ENCODE results near the gene KLF3. TPM values are rescaled to one million over a fixed set of nuclear protein-coding genes. Genes with fewer than 3 reads are reported as not detected.

The KLF3 gene
- total and polyA plus RNA-seq, 2 of the 8 experiments (the other 6 are each of a cell fraction or from before 2014, with no cell fraction given): 8.0 to 14.9 TPM

DNA sequence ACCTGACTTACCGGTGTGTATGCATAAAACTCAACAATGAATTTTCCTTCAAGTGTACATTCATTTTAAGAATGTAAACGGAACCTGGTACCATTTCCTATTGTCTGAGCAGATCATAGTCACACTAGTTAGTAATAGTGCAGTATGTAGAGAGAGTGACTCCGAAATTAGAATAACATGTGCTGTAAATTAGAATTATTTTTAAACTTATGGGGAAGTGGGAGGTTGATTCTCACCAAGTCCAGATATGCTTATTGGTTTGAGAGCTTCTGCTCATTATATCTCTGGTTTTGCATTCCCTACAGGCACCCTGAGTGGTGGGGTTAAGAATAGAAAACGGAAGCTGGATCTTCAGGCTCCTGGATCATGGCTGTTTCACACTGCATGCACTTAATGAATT, 39.6 kb downstream of the KLF3 start (continued):
- TF ChIP-seq, protein P1, sequence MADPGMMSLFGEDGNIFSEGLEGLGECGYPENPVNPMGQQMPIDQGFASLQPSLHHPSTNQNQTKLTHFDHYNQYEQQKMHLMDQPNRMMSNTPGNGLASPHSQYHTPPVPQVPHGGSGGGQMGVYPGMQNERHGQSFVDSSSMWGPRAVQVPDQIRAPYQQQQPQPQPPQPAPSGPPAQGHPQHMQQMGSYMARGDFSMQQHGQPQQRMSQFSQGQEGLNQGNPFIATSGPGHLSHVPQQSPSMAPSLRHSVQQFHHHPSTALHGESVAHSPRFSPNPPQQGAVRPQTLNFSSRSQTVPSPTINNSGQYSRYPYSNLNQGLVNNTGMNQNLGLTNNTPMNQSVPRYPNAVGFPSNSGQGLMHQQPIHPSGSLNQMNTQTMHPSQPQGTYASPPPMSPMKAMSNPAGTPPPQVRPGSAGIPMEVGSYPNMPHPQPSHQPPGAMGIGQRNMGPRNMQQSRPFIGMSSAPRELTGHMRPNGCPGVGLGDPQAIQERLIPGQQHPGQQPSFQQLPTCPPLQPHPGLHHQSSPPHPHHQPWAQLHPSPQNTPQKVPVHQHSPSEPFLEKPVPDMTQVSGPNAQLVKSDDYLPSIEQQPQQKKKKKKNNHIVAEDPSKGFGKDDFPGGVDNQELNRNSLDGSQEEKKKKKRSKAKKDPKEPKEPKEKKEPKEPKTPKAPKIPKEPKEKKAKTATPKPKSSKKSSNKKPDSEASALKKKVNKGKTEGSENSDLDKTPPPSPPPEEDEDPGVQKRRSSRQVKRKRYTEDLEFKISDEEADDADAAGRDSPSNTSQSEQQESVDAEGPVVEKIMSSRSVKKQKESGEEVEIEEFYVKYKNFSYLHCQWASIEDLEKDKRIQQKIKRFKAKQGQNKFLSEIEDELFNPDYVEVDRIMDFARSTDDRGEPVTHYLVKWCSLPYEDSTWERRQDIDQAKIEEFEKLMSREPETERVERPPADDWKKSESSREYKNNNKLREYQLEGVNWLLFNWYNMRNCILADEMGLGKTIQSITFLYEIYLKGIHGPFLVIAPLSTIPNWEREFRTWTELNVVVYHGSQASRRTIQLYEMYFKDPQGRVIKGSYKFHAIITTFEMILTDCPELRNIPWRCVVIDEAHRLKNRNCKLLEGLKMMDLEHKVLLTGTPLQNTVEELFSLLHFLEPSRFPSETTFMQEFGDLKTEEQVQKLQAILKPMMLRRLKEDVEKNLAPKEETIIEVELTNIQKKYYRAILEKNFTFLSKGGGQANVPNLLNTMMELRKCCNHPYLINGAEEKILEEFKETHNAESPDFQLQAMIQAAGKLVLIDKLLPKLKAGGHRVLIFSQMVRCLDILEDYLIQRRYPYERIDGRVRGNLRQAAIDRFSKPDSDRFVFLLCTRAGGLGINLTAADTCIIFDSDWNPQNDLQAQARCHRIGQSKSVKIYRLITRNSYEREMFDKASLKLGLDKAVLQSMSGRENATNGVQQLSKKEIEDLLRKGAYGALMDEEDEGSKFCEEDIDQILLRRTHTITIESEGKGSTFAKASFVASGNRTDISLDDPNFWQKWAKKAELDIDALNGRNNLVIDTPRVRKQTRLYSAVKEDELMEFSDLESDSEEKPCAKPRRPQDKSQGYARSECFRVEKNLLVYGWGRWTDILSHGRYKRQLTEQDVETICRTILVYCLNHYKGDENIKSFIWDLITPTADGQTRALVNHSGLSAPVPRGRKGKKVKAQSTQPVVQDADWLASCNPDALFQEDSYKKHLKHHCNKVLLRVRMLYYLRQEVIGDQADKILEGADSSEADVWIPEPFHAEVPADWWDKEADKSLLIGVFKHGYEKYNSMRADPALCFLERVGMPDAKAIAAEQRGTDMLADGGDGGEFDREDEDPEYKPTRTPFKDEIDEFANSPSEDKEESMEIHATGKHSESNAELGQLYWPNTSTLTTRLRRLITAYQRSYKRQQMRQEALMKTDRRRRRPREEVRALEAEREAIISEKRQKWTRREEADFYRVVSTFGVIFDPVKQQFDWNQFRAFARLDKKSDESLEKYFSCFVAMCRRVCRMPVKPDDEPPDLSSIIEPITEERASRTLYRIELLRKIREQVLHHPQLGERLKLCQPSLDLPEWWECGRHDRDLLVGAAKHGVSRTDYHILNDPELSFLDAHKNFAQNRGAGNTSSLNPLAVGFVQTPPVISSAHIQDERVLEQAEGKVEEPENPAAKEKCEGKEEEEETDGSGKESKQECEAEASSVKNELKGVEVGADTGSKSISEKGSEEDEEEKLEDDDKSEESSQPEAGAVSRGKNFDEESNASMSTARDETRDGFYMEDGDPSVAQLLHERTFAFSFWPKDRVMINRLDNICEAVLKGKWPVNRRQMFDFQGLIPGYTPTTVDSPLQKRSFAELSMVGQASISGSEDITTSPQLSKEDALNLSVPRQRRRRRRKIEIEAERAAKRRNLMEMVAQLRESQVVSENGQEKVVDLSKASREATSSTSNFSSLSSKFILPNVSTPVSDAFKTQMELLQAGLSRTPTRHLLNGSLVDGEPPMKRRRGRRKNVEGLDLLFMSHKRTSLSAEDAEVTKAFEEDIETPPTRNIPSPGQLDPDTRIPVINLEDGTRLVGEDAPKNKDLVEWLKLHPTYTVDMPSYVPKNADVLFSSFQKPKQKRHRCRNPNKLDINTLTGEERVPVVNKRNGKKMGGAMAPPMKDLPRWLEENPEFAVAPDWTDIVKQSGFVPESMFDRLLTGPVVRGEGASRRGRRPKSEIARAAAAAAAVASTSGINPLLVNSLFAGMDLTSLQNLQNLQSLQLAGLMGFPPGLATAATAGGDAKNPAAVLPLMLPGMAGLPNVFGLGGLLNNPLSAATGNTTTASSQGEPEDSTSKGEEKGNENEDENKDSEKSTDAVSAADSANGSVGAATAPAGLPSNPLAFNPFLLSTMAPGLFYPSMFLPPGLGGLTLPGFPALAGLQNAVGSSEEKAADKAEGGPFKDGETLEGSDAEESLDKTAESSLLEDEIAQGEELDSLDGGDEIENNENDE (IDR thresholded peaks at IDR 0.05; ENCODE audit: insufficient replicate concordance, low read length): no peak
- no peak for TF ChIP-seq CBX5 (IDR thresholded peaks at IDR 0.05; ENCODE audit: low read depth, low read length)
